H1 (cell line): ENCODE results near the gene PTPN3. TPM values are rescaled to one million over a fixed set of nuclear protein-coding genes. Genes with fewer than 3 reads are reported as not detected.

Experiments
- CTBP2 ChIP-seq: IDR thresholded peaks from 2 replicates; pipeline ENCODE4 v1.7.0; 2011; ENCODE audit warnings: borderline replicate concordance, mild to moderate bottlenecking, moderate library complexity, mixed read lengths, low read length; ENCODE audit not compliant: insufficient read depth, insufficient read length
- CTCF ChIP-seq, 3 experiments: IDR thresholded peaks; 1 replicate in 2 of 3; 2 replicates in 1 of 3; pipeline versions ENCODE4 v1.5.1 to v1.6.1; 2011; ENCODE audit warnings: low read length in 3 of 3, mild to moderate bottlenecking in 3 of 3, inconsistent platforms in 2 of 3, low read depth in 1 of 3, moderate library complexity in 1 of 3; ENCODE audit not compliant: insufficient read depth in 1 of 3; ENCODE audit errors: control extremely low read depth in 1 of 3
- FOSL1 ChIP-seq: IDR thresholded peaks from 2 replicates; pipeline ENCODE4 v1.6.1; 2011; ENCODE audit warnings: mild to moderate bottlenecking, low read depth, low read length, moderate library complexity; ENCODE audit not compliant: insufficient read depth
- HDAC6 ChIP-seq: IDR thresholded peaks from one replicate; pipeline ENCODE4 v1.7.1; 2012; ENCODE audit warnings: low read depth, mild to moderate bottlenecking, inconsistent platforms, low read length, moderate library complexity
- NRF1 ChIP-seq: IDR thresholded peaks from 2 replicates; pipeline ENCODE4 v1.6.1; 2011; ENCODE audit warnings: mild to moderate bottlenecking, low read depth, low read length, improper control_type of control experiment
- SIN3A ChIP-seq, 2 experiments: IDR thresholded peaks in 1 of 2; conservative IDR thresholded peaks in 1 of 2; 2 replicates each; pipeline ENCODE4 v1.6.1; 2011 to 2012; ENCODE audit warnings: low read length in 2 of 2, improper control_type of control experiment in 1 of 2, low read depth in 1 of 2, mild to moderate bottlenecking in 1 of 2
- SIRT6 ChIP-seq: IDR thresholded peaks from one replicate; pipeline ENCODE4 v1.7.1; 2012; ENCODE audit warnings: low read length, inconsistent platforms
- SIX5 ChIP-seq: IDR thresholded peaks from 2 replicates; pipeline ENCODE4 v1.6.1; 2011; ENCODE audit warnings: mild to moderate bottlenecking, low read depth, low read length
- polyA plus RNA-seq, 7 experiments: library from polyadenylated mRNA; depleted of rRNA in 3 of 7; stranded (reverse) in 5 of 7; unstranded in 2 of 7; fragments of >200 nt in 5 of 7; fragments of 200-250 nt in 2 of 7; gene quantifications; 1 replicate in 5 of 7; 2 replicates in 1 of 7; 4 replicates in 1 of 7; pipeline versions ENCODE4 v1.2.1 to v1.2.3, GENCODE V29; 2011 to 2013; ENCODE audit warnings: missing spikeins in 2 of 7, mixed read lengths in 2 of 7
- total RNA-seq: library from RNA; stranded (reverse); fragmentation: NEBNext Ultra II Directional; extraction: Animal tissue kit (Norgen Biotek cat#: 25700); gene quantifications from 2 replicates; pipeline ENCODE4 v1.2.1, GENCODE V29; 2021

PTPN3 gene
- total and polyA plus RNA-seq, 2 of the 8 experiments (the other 6 are each of a cell fraction or from before 2014, with no cell fraction given) = 2.9 to 3.7 TPM

GRCh38 chr9:109509611-109510010 is 11.5 kb upstream of the PTPN3 start (continued):
- TF ChIP-seq CTCF (IDR thresholded peaks at IDR 0.05; ENCODE audit: control extremely low read depth in 1 of 3, insufficient read depth in 1 of 3, low read depth in 1 of 3, low read length in 3 of 3) (no peak), SIRT6 (no peak), SIN3A (conservative IDR thresholded peaks at IDR 0.05 in 1 of 2, IDR thresholded peaks at IDR 0.05 in 1 of 2; ENCODE audit: low read depth in 1 of 2, low read length in 2 of 2) (no peak), NRF1 (no peak), CTBP2 (no peak), SIX5 (no peak), HDAC6 (no peak), FOSL1 (no peak)
